ENCODE measurements around the gene RAB3D.
"Not testable (repeated sequence)": the region's sequence is repeated elsewhere in the genome, so short reads cannot be mapped to it uniquely, and the experiment has no call there.

Gene RAB3D

DNA sequence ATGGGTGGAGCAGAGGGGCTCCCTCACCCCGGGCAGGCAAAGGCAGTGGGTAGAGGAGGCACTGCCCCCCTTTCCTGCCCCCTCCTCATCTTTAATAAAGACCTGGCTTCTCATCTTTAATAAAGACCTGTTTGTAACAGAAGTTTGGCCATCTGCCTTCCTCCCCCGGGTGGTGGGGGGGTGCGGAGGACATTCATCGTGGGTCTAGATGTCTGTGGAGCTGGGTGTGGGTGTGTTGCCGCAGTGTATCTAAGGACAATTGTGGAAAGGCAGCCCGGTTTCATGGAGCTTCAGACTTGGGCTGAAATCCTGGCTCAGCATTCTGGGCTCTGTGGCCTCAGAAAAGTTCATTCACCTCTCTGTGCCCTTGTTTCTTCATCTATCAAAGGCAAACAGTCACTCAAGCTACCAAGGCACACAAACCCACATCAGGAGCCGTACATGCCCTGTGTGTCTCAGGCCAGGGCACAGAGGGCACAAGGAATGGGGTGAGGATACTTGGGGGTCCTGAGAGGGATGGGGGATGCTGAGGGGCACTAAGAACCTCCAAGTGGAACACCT is 26.2 kb upstream of the RAB3D start:
- no peak for DNase-seq (ENCODE audit: low spot score)

DNA sequence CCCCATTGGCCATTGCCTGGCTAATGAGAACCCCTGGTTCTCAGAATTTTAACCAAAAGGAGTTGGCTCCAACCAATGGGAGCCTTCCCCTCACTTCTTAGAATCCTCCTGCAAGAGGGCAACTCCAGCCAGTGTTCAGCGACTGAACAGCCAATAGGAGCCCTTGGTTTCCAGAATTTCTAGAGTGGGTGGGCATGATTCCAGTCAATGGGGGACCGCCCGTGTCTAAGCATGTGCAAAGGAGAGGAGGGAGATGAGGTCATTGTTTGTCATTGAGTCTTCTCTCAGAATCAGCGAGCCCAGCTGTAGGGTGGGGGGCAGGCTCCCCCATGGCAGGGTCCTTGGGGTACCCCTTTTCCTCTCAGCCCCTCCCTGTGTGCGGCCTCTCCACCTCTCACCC is 25.5 kb upstream of the RAB3D start:
- DNase-seq (ENCODE audit: low spot score), result no peak

DNA sequence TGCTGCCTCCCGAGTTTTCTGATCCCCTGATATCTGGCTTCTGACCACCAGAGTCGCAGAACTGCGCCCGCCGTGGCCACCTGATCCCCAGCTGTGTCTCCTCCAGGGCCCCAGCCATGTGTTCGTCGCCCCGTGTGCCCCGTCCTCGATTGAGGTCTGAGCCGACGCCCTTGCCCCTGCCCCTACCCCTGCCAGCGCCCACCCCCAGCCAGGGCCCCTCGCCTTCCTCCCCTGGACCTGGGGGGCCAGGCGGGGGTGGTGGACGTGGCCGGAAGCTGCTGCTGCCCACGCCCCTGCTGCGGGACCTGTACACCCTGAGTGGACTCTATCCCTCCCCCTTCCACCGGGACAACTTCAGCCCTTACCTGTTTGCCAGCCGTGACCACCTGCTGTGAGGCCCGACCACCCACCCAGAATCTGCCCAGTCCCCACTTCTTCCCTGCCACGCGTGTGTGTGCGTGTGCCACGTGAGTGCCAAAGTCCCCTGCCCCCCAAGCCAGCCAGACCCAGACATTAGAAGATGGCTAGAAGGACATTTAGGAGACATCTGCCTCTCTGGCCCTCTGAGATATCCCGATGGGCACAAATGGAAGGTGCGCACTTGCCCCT is 24.9 kb upstream of the RAB3D start:
- no peak for DNase-seq (ENCODE audit: low spot score)

DNA sequence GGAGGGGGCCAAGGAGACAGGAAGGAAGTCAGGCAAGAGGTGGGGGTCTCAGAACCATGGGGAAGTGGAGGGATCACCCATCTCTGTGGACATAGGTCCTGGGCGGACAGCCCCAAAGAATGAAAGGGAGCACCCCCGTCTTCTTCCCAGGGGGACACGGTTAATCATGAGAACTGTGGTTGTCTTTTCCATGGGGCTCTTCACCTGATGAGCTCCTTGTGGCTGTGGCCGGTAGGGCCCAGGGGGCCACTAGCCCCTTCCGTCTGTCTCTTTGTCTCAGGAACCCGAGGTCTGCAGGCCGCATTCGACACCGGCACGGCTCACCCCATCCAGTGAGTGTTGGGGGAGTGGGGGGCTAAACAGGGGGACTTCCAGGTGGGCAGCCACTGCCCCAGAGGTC is 24.4 kb upstream of the RAB3D start:
- DNase-seq (ENCODE audit: low spot score), result no peak

DNA sequence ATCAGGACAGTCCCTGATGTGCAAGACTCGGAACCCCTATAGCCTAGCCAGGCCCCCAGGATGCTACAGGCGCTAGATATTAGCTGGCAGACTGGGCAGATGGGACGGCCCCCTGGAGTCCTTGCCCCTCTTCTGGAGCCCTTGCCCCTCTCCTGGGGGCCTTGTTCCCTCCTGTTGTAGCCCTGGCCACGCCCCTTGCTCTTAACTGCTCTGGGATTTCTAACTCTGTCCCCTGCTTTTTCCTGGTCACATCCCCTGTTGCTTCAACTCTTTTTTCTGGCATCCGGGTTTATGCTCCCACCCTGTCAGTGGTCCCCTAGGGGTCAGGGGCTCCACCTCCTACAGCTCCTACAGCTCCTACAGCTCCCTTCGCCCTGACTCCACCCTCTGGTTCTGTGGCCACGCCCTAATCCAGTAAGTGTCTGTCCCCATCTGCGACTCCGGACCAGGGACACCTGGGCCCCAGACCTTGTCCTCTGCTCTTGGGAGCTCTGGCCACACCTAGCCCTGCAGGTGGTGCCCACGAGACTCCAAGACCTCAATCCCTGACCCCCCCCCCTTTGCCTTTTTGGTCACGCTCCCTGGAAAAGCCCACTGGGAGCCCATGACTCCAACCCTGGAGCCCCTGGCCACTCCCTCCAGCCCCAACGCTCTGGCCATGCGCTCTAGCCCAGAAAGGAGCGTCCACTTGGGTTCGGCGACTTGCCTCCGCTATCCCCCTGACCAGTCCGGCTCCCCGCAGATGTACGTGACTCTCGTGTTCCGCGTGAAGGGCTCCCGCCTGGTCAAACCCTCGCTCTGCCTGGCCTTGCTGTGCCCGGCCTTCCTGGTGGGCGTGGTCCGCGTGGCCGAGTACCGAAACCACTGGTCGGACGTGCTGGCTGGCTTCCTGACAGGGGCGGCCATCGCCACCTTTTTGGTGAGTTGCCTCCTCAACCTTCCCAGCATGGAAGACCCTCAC is 22.6 kb upstream of the RAB3D start:
- DNase-seq (ENCODE audit: low spot score), result no peak

DNA sequence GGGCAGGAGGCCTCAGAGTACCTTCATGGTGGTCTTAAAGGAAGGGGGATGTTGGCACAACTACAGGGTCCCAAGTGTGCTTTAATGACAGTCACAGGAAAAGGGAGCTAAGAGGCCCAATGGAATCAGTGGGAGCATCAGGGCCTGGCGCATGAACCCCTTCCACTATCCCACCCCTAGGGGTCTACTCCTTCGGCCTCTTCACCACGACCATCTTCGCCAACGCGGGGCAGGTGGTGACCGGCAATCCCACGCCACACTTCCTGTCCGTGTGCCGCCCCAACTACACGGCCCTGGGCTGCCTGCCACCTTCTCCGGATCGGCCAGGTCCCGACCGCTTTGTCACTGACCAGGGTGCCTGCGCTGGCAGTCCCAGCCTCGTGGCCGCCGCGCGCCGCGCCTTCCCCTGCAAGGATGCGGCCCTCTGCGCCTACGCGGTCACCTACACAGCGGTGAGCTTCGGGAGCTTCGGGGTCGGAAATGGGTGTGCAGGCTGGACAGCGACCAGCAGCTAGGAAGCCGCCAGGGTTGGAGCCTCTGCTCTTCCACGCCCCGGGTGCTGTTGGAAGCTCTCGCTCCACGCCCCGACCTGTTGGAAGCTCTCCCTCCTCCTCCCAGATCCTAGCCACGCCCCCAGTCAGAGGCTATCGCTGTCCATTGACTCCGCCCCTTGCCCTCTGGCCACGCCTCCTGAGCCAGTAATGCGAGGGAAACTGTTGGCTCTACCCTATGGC is 21.7 kb upstream of the RAB3D start:
- DNase-seq (ENCODE audit: low spot score), result no peak

DNA sequence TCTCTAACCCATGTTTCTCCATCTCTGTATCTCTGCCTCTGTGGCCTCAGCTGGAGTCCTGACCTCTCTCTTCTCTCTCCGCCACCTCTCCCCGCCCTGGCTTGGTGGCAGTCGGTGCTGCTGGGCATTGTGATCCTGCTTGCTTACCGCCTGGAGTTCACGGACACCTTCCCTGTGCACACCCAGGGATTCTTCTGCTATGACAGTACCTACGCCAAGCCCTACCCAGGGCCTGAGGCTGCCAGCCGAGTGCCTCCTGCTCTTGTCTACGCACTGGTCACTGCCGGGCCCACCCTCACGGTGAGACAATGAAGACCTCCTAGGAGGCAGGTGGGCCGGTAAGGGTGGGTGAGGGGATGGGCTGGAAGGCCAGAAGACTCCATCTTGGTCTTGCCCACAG is 20.0 kb upstream of the RAB3D start:
- DNase-seq (ENCODE audit: low spot score), result no peak

DNA sequence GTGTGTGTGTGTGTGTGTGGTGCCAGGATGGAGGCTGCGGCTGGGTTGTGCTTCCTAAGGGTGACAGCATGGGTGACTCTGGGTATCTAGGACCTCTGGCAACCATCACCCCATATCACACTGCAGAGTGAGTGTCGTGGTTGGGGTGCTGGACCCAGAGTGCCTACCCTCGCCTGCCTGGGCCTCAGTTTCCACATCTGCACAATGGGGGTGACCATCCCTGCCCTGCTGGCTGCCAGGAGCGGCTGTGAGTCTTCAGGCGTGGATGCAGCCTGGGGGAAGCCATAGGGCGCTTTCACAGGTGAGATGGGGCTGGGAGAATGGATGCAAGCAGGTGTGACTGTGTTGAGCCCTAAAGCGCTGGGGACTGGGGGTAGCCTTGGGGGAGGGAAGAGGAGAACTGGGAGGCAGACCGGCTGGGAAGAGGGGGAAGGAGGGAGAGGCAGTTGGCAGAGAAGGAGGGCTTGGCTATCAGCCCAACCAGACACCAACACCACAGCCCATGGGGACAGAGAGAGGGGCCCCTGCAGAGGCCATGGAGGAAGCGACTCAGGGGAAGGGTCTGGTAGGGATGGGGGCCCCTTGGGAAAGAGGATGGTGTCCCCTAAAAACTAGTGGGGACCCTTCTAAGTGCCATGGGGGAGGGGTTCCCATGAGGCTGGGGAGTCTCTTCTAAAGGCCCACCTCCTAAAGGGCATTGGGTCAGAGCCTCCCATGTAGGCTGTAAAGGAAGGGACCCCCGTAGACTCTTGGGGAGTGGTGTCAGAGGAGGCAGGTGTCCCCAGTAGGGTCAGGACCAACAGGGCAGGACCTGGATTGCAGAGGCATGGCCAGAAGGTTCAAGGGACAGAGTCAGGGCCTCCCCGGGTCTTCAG is 17.5 kb upstream of the RAB3D start:
- DNase-seq (ENCODE audit: low spot score), result no peak

DNA sequence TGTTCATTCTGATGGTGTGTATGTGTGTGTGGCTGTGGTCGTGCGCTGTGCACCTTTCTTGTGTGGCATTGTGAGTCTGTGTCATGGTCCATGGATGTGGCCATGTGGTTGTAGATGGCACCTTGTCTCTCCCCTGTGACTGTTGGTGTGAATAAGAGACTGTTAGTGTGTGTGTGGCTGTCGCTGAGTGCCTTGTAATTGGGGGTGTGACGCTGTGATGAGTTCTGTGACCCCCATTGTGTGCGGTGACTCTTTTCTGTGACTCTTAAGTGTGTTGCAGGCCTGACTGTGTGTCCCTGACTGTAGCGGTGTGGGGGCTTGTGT is 16.6 kb upstream of the RAB3D start:
- no peak for DNase-seq (ENCODE audit: low spot score)

DNA sequence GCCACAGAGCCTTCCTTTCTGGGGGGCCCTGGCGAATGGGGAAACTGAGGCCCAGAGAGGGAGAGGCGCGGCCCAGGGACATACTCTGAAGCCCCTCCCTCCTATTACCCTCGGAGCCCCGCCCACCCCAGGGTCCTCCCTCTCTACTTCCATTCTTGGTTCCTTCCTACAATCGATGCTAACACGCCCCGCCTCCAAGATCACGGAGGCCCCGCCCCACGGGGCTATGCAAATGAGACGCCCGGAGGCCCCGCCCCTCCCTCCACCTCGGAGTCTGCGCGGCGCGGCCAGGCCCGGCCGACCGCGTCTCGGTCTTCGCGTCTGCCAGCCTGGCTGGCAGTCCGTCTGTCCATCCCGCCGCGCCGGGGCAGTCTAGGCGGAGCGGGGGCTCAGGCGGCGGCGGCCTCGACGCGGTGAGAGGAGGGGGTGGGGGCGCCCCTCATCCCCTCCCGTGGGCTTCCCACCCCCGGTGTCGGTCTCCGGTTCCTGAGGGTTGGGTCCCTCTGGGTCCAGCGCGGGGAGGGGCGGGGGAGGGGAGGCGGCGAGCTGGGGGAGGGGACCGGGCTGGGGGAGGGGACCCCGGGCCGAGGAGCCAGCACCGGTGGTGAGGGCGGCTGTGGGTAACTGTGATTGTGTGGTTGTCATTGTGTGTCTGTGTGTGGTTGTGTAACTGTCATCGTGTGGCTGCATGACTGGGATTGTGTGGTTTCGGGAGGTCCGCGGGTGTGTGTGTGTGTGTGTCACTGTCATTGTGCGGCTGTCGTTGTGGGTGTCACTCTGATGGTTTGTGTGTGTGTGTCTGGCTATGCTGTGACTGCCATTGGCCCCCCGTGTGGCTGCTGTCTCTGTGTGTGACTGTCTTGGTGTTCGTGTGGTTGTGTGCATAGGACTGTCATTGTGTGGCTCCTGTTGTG is 16.0 kb upstream of the RAB3D start, which contains the start of gene PLPPR2:
Gene PLPPR2, plus strand, starts transcription at position 273 of the 914 bp plus-strand sequence. CDS start 2,242 bp downstream, outside the sequence.
- peak; percentile 81 for DNase-seq (ENCODE audit: low spot score)

DNA sequence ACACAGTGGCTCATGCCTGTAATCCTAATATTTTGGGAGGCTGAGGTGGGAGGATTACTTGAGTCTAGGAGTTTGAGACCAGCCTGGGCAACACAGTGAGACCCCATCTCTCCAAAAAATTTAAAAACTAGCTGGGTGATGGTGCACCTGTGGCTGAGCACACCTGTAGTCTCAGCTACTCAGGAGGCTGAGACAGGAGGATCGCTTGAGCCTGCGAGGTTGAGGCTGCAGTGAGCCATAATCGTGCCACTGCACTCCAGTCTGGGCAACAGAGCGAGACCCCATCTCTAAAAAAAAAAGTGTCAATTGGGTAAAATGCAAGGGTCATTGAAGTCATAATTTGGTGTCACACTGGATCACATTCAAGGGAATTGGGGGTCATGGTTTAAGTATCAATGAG is 14.6 kb upstream of the RAB3D start:
- not testable (repeated sequence) for DNase-seq (ENCODE audit: low spot score)

DNA sequence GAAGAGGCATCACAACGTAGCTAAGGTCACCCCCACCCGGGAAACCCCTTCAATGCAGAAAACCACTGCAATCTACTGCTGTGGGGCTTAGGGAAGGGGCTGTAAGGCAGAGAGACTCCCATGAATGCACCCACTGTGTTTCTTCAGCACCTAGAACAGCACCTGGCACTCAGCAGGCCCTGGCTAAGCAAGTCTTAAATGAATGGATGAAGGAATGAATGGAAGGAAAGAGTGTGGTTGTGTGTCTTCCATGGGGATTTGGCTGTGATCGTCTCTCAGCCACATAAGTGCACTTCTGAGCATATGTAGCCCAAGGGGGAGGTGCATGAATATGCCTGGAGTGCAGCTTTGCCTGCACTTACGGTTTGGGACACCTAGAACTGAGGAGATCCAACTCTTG is 9.7 kb upstream of the RAB3D start:
- no peak for DNase-seq (ENCODE audit: low spot score)

DNA sequence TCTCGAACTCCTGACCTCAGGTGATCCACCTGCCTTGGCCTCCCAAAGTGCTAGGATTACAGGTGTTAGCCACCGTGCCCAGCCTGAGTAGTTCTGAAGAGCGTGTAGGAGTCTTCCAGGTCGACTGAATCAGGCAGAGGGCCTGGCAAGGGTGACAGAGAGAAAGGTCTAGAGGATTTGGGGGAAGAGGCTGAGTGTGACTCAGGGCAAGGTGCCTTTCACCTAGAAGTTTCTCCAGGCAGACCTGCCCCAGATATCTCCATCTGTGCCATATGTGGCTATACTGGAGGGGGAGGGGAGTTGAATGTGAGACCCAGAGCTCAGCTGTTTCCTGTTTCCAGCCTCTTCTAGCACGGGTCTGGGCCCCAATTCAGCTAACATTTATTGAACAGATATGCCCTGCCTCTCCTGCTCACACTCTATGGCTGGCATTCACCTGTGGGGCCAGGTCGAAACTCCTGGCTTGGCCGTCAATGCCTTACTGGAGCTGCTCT is 8.1 kb upstream of the RAB3D start:
- DNase-seq (ENCODE audit: low spot score), result no peak

DNA sequence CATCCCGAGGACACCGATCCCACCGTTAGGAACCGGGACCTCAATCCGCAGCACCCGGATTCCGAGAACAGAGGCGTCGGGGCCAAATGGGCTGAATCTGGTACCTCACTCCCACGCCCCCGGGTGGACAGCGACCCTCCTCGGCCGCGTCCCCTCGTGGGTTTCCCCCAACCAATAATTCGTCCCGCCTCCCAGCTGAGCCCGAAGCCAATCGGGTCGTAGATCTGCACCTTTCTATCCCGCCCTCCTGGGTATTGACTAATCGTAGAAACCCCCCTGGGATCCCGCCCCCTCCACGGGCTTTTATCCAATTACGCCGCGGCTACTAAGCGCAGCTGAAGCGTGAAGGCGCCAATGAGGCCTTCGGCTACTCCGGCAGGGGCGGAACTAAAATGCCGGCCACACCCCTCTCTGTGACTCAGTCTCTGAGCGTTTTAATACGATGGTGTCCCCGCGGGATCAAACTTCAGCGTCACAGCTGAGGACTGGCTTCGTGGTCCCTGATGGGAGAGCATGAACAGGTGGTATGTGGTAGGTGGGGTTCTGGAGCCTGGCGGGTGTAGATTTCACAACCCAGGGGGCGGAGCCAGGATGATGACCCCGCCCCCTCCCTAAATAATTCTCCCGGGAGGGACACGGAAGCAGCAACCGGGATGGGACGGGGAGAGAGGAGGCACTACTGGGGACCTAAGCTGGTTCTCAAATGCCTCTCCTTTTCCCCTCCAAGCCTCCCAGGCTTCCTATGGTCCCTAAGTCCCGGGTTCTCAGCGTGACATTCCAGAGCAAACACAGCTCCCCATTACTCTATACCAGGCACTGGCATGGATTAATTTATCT is 6.9 kb upstream of the RAB3D start, which contains the start of the genes CCDC159 and TMEM205:
Gene CCDC159, plus strand, starts transcription at position 416 of the 837 bp plus-strand sequence. Its CDS starts 88 bp downstream, at position 504.
Gene TMEM205, minus strand, starts transcription at position 165 of the 837 bp plus-strand sequence. CDS start 649 bp downstream, outside the sequence.
- peak; percentile 99 for DNase-seq (ENCODE audit: low spot score)

DNA sequence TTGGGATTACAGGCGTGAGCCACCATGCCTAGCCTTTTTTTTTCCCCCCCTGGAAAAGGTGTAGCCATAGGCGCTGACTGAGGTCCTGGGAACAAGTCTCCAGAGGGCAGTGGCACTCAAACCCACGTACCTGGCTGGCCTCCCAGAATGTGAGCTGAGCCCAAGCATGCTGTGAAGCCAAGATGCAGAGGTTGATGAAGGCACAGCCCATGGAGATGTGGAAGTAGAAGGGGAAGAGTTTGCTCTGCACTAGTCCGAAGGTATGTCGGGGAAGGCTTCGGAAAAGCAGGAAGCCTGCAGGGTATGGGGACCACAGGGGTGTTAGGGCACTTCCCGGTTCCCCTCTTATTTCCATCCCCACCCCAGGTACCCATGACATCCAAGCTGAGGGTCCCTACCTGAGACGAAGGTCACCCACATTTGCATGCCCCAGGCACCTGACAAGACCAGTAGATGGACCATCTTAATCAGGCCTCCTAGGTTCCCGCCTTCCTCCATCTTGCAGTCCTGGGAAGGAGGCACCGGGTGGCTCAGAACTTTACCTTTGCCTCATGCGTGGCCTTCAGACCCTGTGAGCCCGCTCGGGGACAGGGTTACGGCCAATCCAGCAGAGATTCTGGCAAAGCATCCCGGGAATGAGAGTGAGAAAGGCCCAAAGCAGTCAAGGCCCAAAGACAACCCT is 5.8 kb upstream of the RAB3D start:
- DNase-seq (ENCODE audit: low spot score), result no peak

DNA sequence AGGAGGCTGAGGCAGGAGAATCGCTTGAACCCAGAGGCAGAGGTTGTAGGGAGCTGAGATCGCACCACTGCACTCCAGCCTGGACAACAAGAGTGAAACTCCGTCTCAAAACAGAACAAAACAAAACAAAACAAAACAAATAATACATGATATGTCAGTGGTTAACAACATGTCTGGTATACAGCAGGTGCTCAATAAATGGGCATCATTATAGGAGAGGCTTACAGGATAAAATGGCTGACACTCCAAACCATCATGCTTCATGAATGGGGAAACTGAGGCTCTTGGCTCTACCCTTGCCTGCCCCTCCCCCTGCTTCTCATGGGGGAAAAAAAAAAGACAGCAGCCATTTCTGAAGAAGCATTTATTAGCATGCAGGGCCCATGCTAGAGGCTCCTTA is 3.0 kb upstream of the RAB3D start:
- DNase-seq (ENCODE audit: low spot score), result no peak

DNA sequence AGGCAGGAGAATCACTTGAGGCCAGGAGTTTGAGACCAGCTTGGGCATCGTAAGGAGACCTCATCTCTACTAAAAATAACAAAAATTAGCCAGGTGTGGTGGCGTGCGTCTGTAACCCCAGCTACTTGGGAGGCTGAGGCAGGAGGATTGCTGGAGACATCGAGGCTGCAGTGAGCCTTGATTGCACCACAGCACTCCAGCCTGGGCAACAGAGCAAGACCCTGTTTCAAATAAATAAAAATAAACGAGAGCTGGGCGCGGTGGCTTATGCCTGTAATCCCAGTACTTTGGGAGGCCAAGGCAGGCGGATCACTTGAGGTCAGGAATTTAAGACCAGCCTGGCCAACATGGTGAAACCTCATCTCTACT is 626 bp upstream of the RAB3D start:
- DNase-seq (ENCODE audit: low spot score), result not testable (repeated sequence)

DNA sequence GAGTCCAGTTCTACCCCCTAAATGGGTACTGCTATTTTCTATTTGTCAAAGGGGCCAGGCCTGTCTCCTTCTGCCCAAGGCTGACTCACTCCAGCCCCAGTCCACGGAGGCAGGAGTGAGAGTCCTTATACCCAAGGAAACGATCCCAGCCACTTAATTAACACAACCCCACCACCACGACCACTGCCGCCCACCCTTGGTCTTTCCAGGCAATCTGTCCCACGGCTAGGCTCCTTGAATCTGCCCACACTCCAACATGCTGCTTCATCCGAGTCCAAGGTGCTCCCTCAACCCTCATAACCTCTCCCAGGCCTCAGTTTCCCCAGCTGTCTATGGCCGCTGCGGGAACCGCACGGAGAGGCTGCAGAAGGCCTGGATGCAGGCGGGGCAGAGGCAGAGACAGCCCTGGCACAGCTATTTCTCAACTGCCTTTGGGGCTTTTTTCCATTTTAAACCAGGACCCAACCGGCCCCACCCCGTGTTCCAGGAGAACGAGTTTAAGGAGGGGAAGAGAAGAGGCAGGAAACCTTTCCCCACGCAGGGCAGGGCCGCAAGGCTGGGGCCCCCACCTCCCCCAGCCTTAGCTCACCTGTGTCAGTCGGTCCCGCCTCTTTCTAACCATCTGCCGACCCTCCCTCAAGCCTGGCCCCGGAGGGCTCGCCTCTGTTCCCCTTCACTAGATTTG is 746 bp downstream of the RAB3D start:
- no peak for DNase-seq (ENCODE audit: low spot score)
